Thyroid gland (tissue), 4 donors: ENCODE data around the gene ATP6V1A.

Experiments
- POLR2A ChIP-seq, 2 donors: fragments of 450-650 bp; IDR thresholded peaks; one replicate each; pipeline ENCODE4 v1.6.1; 2017; ENCODE audit warnings: antibody characterized with exemption in 2 of 2, mild to moderate bottlenecking in 2 of 2, moderate library complexity in 1 of 2
- TF ChIP-seq, protein P1 (sequence below), 6 experiments: fragments of 200-600 bp in 3 of 6; fragments of 450-650 bp in 3 of 6; sonication (generic) in 3 of 6; IDR thresholded peaks; one replicate each; pipeline ENCODE4 v1.5.1; 2016 to 2019; ENCODE audit warnings: antibody characterized with exemption in 6 of 6, mild to moderate bottlenecking in 2 of 6, inconsistent platforms in 1 of 6, moderate library complexity in 1 of 6

DNA sequence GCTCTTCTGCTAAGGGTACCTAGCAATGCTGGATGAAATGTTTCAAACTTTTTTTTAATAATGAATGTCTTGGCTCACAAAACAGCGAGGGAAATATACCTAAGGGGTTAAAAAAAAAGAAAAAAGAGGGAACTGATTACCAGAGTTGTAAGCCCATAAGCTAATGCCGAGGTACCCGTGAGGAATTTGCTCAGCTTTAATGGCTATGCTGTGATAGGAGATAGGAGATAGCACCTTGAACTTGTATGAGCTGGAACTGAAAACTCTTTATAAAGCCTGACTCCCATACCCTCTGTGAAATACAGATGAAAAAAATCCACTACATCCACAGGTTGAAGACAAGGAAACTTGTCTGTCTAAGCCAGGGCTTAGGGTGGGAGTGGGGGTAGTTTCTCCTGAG is 105.7 kb downstream of the ATP6V1A start:
- TF ChIP-seq, protein P1, sequence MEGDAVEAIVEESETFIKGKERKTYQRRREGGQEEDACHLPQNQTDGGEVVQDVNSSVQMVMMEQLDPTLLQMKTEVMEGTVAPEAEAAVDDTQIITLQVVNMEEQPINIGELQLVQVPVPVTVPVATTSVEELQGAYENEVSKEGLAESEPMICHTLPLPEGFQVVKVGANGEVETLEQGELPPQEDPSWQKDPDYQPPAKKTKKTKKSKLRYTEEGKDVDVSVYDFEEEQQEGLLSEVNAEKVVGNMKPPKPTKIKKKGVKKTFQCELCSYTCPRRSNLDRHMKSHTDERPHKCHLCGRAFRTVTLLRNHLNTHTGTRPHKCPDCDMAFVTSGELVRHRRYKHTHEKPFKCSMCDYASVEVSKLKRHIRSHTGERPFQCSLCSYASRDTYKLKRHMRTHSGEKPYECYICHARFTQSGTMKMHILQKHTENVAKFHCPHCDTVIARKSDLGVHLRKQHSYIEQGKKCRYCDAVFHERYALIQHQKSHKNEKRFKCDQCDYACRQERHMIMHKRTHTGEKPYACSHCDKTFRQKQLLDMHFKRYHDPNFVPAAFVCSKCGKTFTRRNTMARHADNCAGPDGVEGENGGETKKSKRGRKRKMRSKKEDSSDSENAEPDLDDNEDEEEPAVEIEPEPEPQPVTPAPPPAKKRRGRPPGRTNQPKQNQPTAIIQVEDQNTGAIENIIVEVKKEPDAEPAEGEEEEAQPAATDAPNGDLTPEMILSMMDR (IDR thresholded peaks at IDR 0.05) = no peak
- TF ChIP-seq POLR2A (IDR thresholded peaks at IDR 0.05) = no peak
